ENCODE measurements around the gene KLRB1.
"Not testable (repeated sequence)": the region's sequence is repeated elsewhere in the genome, so short reads cannot be mapped to it uniquely, and the experiment has no call there.

Gene KLRB1

DNA sequence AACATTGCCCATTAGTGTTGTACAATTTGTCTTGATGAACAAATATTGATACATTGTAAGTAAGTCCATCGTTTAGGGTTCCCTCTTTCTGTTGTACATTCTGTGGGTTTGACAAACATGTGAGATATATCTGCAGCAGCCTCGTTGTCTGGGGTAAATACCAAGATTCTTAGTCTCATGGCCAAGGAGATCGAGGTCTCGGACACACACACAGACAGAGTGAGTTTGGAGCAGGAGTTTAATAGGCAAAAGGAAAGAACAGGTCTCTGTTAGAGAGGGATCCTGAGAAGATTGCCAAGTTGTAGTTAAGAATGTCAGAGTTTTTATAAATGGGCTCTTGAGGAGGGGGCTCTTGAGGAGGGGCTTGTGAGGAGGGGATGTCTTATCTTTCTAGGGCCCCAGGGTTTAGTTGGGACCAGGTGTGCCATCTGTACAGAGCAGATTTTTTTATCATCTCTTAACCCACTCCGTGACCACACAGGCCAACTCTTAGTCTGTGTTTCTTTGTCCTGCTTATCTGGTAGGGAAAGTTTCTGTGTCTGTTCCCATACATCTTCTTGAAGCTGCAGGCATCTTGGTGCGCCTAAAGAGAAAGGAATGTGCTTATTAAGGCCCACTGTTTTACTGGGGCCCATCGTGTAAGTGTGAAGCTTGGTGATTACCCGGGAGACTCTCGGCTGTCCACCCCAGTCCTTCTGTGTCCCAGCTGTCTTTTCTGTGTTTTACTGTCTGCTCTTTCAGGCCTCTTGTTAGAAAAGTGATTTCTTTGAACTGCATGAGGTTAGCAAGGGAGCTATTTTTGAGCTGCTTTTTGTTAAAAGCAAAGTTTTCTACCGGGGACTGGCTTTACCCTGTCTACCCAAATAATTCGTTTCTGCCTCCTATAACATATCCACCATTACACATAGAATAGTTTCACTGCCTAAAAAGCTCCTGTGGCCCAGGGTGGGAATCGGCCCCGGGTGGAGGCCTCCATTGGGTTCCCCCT is 39.4 kb upstream of the KLRB1 start:
- peak; percentile 32 for DNase-seq (ENCODE audit: low read depth)
- H3K4me3 ChIP-seq (replicated peaks; ENCODE audit: low read depth, low read length), result peak overlapping the region; percentile 65
- TF ChIP-seq, protein P1, sequence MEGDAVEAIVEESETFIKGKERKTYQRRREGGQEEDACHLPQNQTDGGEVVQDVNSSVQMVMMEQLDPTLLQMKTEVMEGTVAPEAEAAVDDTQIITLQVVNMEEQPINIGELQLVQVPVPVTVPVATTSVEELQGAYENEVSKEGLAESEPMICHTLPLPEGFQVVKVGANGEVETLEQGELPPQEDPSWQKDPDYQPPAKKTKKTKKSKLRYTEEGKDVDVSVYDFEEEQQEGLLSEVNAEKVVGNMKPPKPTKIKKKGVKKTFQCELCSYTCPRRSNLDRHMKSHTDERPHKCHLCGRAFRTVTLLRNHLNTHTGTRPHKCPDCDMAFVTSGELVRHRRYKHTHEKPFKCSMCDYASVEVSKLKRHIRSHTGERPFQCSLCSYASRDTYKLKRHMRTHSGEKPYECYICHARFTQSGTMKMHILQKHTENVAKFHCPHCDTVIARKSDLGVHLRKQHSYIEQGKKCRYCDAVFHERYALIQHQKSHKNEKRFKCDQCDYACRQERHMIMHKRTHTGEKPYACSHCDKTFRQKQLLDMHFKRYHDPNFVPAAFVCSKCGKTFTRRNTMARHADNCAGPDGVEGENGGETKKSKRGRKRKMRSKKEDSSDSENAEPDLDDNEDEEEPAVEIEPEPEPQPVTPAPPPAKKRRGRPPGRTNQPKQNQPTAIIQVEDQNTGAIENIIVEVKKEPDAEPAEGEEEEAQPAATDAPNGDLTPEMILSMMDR (IDR thresholded peaks at IDR 0.05; ENCODE audit: low read length, missing control alignments), result no peak

DNA sequence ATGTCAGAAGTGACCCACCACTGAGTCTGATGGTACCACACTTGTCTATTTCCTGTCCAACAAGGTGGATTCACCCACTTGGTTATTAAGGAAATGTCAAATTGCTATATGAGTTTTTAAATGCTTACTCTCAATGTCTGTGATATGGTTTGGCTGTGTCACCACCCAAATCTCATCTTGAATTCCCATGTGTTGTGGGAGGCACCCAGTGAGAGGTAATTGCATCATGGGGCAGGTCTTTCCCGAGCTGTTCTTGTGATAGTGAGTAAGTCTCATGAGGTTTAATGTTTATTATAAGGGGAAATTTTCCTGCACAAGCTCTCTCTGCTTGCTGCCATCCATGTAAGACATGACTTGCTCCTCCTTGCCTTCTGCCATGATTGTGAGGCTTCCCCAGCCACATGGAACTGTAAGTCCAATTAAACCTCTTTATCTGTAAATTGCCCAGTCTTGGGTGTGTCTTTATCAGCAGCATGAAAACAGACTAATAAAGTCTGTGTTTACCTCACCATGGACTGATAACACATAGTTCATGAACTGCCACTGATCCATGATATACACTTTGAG is 37.4 kb upstream of the KLRB1 start:
- DNase-seq (ENCODE audit: low read depth), result peak; percentile 16
- H3K4me3 ChIP-seq (replicated peaks; ENCODE audit: low read depth, low read length), result not testable (repeated sequence)

GRCh38 chr12:9643266-9643660 is 35.5 kb upstream of the KLRB1 start:
- no peak overlapping the region for H3K4me3 ChIP-seq (replicated peaks; ENCODE audit: low read depth, low read length)
- DNase-seq (ENCODE audit: low read depth), result no peak

GRCh38 chr12:9642606-9643265 is 35.0 kb upstream of the KLRB1 start:
- H3K4me3 ChIP-seq (replicated peaks; ENCODE audit: low read depth, low read length), result no peak overlapping the region
- TF ChIP-seq, protein P1 (IDR thresholded peaks at IDR 0.05; ENCODE audit: low read length, missing control alignments), result no peak
- DNase-seq (ENCODE audit: low read depth), result no peak

More at GRCh38 chr12:9643266-9643660, 35.5 kb upstream of the KLRB1 start:
- TF ChIP-seq, protein P1 (IDR thresholded peaks at IDR 0.05; ENCODE audit: low read length, missing control alignments), result no peak

GRCh38 chr12:9640024-9640423 is 32.3 kb upstream of the KLRB1 start:
- TF ChIP-seq, protein P1 (IDR thresholded peaks at IDR 0.05; ENCODE audit: low read length, missing control alignments), result no peak
- no peak overlapping the region for H3K4me3 ChIP-seq (replicated peaks; ENCODE audit: low read depth, low read length)
- no peak for DNase-seq (ENCODE audit: low read depth)

GRCh38 chr12:9636851-9637206 is 29.1 kb upstream of the KLRB1 start:
- H3K4me3 ChIP-seq (replicated peaks; ENCODE audit: low read depth, low read length), result no peak overlapping the region
- TF ChIP-seq, protein P1 (IDR thresholded peaks at IDR 0.05; ENCODE audit: low read length, missing control alignments), result peak; percentile 21
- DNase-seq (ENCODE audit: low read depth), result no peak

DNA sequence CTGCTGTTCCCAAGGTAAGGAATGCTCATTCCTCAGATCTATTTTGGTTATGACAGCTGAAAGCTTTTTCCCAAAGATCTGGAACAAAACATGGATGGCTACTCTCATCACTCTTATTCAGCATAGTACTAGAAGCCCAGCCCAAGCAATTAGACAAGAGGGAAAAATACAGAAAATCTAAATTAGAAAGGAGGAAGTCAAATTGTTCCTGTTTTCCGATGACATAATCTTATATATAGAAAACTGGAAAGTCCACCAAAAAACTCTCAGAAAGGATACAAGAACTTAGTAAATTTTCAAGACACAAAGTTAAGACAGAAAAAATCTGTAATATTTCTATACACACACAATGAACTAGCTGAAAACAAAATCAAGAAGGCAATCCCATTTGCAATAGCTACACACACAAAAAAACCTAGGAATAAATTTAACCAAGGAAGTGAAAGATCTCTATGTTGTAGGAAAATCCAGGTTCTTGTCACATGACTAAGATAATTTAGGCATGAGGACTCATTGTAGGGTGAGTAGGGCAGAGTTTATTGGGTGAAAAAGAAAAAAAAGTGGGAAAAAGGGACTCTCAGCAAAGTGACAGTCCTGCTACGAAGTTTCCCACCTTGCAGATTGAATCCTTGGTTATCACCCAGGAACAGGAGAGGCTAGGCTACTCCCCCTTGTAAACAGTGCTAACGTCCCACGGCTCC is 28.6 kb upstream of the KLRB1 start:
- TF ChIP-seq, protein P1 (IDR thresholded peaks at IDR 0.05; ENCODE audit: low read length, missing control alignments), result no peak
- no peak overlapping the region for H3K4me3 ChIP-seq (replicated peaks; ENCODE audit: low read depth, low read length)
- no peak for DNase-seq (ENCODE audit: low read depth)

Measured in fibroblast of pulmonary artery (primary cell).